Activated CD4-positive, alpha-beta memory T cell treated with anti-CD3 and anti-CD28 coated beads for 36 hours (primary cell): ENCODE data around the gene CMTM4. TPM values are rescaled to one million over a fixed set of nuclear protein-coding genes. Genes with fewer than 3 reads are reported as not detected.
"Not testable (repeated sequence)": the region's sequence is repeated elsewhere in the genome, so short reads cannot be mapped to it uniquely, and the experiment has no call there.

Source experiments
- CTCF ChIA-PET: fragments of 350-600 bp; sonication (Branson Sonifier 250); formaldehyde crosslinking; loops from one replicate; lab custom pipeline; 2021; ENCODE audit warnings: antibody characterized with exemption, inconsistent platforms; lab: Charles Lee
- POLR2A ChIA-PET: fragments of 350-600 bp; sonication (Branson Sonifier 250); formaldehyde crosslinking; loops from one replicate; lab custom pipeline; 2021; ENCODE audit warnings: antibody characterized with exemption; lab: Charles Lee
- DNase-seq: peaks from one replicate; pipeline ENCODE4 v3.0.0-alpha.2; 2020
- H3K27ac Mint-ChIP-seq: one replicate; pipeline ENCODE4 v1.8.0; 2021; ENCODE audit warnings: mixed read lengths
- H3K27me3 Mint-ChIP-seq: one replicate; pipeline ENCODE4 v1.8.0; 2021; ENCODE audit warnings: mixed read lengths
- H3K36me3 Mint-ChIP-seq: one replicate; pipeline ENCODE4 v1.8.0; 2021; ENCODE audit warnings: mixed read lengths
- H3K4me1 Mint-ChIP-seq: one replicate; pipeline ENCODE4 v1.8.0; 2021; ENCODE audit warnings: low read depth, mixed read lengths
- H3K4me3 Mint-ChIP-seq: one replicate; pipeline ENCODE4 v1.8.0; 2021; ENCODE audit warnings: mild to moderate bottlenecking, mixed read lengths
- H3K9me3 Mint-ChIP-seq: one replicate; pipeline ENCODE4 v1.8.0; 2021; ENCODE audit warnings: mixed read lengths
- intact Hi-C: fragments of 100-400 bp; cut with micrococcal nuclease; formaldehyde crosslinking; loops from one replicate; pipeline ENCODE4 v1.15.1; 2023
- total RNA-seq, 2 experiments: library from RNA; stranded (reverse); gene quantifications; one replicate each; pipeline ENCODE4 v1.2.3, GENCODE V29; 2021

The CMTM4 gene
- total RNA-seq, 2 experiments from 2014 or later = 2.8 to 4.1 TPM

GRCh38 chr16:66596986-66597848 is 99.3 kb downstream of the CMTM4 start:
- peak; percentile 37 for DNase-seq
- Mint-ChIP-seq H3K27ac (peak overlapping the region; percentile 92), H3K36me3 (peaks cover 2% of the 10 kb centered on the region), H3K9me3 (peaks cover 9% of the 10 kb centered on the region), H3K27me3 (no peaks in the 10 kb centered on the region), H3K4me1 (peaks cover 34% of the 10 kb centered on the region), H3K4me3 (no peak overlapping the region)
- ChIA-PET POLR2A (interaction anchor here (1.0 to 1.2 kb wide), 2 partner anchors 33 to 75 kb away, joined by 3 to 4 read pairs; no protein-coding TSS in a partner anchor), CTCF (interaction anchor here (0.8 to 1.6 kb wide), 4 partner anchors 8 to 54 kb away, joined by 3 to 5 read pairs (median 3); partner anchors contain the start of gene CKLF)
- intact Hi-C loops = loop anchor here (2.0 kb wide), 1 partner anchor 74 kb away; no protein-coding TSS in a partner anchor

GRCh38 chr16:66596559-66596958 is 100.0 kb downstream of the CMTM4 start:
- Mint-ChIP-seq H3K27ac (peak overlapping the region; percentile 92), H3K4me1 (peaks cover 34% of the 10 kb centered on the region)
- not testable (repeated sequence) for DNase-seq, H3K36me3 Mint-ChIP-seq, H3K4me3 Mint-ChIP-seq, H3K27me3 Mint-ChIP-seq, H3K9me3 Mint-ChIP-seq
- ChIA-PET CTCF (interaction anchor here (0.8 to 0.9 kb wide), 2 partner anchors 12 to 33 kb away, joined by 3 read pairs; no protein-coding TSS in a partner anchor), POLR2A (interaction anchor here (1.2 kb wide), 1 partner anchor 32 kb away, joined by 3 read pairs; no protein-coding TSS in a partner anchor)
- intact Hi-C loops = loop anchor here (2.0 kb wide), 1 partner anchor 74 kb away; no protein-coding TSS in a partner anchor

GRCh38 chr16:66594739-66595138 is 101.8 kb downstream of the CMTM4 start:
- Mint-ChIP-seq H3K36me3 (no peaks in the 10 kb centered on the region), H3K27ac (no peak overlapping the region), H3K4me3 (no peak overlapping the region), H3K27me3 (no peaks in the 10 kb centered on the region), H3K9me3 (no peaks in the 10 kb centered on the region), H3K4me1 (peaks cover 43% of the 10 kb centered on the region)
- ChIA-PET CTCF (interaction anchor here (1.8 kb wide), 1 partner anchor 14 kb away, joined by 6 read pairs; no protein-coding TSS in a partner anchor), POLR2A (no interaction called here)
- intact Hi-C loops = no loop called here
- DNase-seq = no peak

GRCh38 chr16:66592814-66593213 is 103.7 kb downstream of the CMTM4 start:
- DNase-seq = no peak
- Mint-ChIP-seq H3K27me3 (no peaks in the 10 kb centered on the region), H3K9me3 (no peaks in the 10 kb centered on the region), H3K36me3 (no peaks in the 10 kb centered on the region), H3K4me3 (no peak overlapping the region), H3K27ac (no peak overlapping the region), H3K4me1 (peaks cover 40% of the 10 kb centered on the region)
- intact Hi-C loops = no loop called here
- ChIA-PET CTCF (interaction anchor here (0.8 kb wide), 1 partner anchor 30 kb away, joined by 3 read pairs; no protein-coding TSS in a partner anchor), POLR2A (no interaction called here)

- Mint-ChIP-seq H3K27me3 (no peaks in the 10 kb centered on the region), H3K4me1 (peaks cover 39% of the 10 kb centered on the region), H3K9me3 (no peaks in the 10 kb centered on the region), H3K27ac (no peak overlapping the region), H3K36me3 (no peaks in the 10 kb centered on the region), H3K4me3 (no peak overlapping the region)
- ChIA-PET CTCF (interaction anchor here (0.8 kb wide), 1 partner anchor 29 kb away, joined by 3 read pairs; no protein-coding TSS in a partner anchor), POLR2A (no interaction called here)
- DNase-seq = no peak
- intact Hi-C loops = no loop called here
These were observed 104.3 kb downstream of the CMTM4 start for GRCh38 chr16:66592241-66592640.

- CTCF ChIA-PET = interaction anchor here (0.7 to 2.8 kb wide), 10 partner anchors 11 to 286 kb away, joined by 3 to 28 read pairs (median 14); partner anchors contain the start of genes CMTM2 and CMTM3
- Mint-ChIP-seq H3K27me3 (no peaks in the 10 kb centered on the region), H3K27ac (no peak overlapping the region), H3K4me3 (no peak overlapping the region), H3K36me3 (no peaks in the 10 kb centered on the region), H3K9me3 (no peaks in the 10 kb centered on the region), H3K4me1 (peaks cover 32% of the 10 kb centered on the region)
- intact Hi-C loops = loop anchor here (2.0 kb wide), 1 partner anchor 14 kb away; the partner anchor contains the start of gene CMTM3
- DNase-seq = no peak
- POLR2A ChIA-PET = interaction anchor here (0.6 to 1.2 kb wide), 3 partner anchors 12 to 40 kb away, joined by 3 to 5 read pairs (median 4); no protein-coding TSS in a partner anchor
These were observed 105.5 kb downstream of the CMTM4 start for GRCh38 chr16:66591018-66591417.

- DNase-seq = peak; percentile 43
- Mint-ChIP-seq H3K4me3 (peak overlapping the region; percentile 64), H3K36me3 (no peaks in the 10 kb centered on the region), H3K4me1 (peaks cover 32% of the 10 kb centered on the region), H3K27me3 (no peaks in the 10 kb centered on the region), H3K27ac (peak overlapping the region; percentile 28), H3K9me3 (no peaks in the 10 kb centered on the region)
- intact Hi-C loops = loop anchor here (2.0 kb wide), 1 partner anchor 14 kb away; the partner anchor contains the start of gene CMTM3
- CTCF ChIA-PET = interaction anchor here (0.7 to 2.8 kb wide), 15 partner anchors 10 to 287 kb away, joined by 3 to 28 read pairs (median 4); partner anchors contain the start of genes CKLF, CMTM2, CMTM3 and NAE1
- POLR2A ChIA-PET = interaction anchor here (1.0 to 1.2 kb wide), 2 partner anchors 12 to 14 kb away, joined by 3 to 5 read pairs; no protein-coding TSS in a partner anchor
These were observed 106.2 kb downstream of the CMTM4 start for GRCh38 chr16:66590322-66590721.

- no peaks in the 10 kb centered on the region for H3K9me3 Mint-ChIP-seq
These were observed 107.4 kb downstream of the CMTM4 start for GRCh38 chr16:66588981-66589713.

GRCh38 chr16:66587881-66588600 is 108.5 kb downstream of the CMTM4 start:
- POLR2A ChIA-PET = no interaction called here
- no peak overlapping the region for H3K27ac Mint-ChIP-seq
- no peaks in the 10 kb centered on the region for H3K9me3 Mint-ChIP-seq
- no peak overlapping the region for H3K4me3 Mint-ChIP-seq
- H3K4me1 Mint-ChIP-seq = peaks cover 23% of the 10 kb centered on the region
- CTCF ChIA-PET = interaction anchor here (0.6 to 2.8 kb wide), 5 partner anchors 20 to 111 kb away, joined by 3 to 20 read pairs (median 15); no protein-coding TSS in a partner anchor
- H3K27me3 Mint-ChIP-seq = no peaks in the 10 kb centered on the region
- no peaks in the 10 kb centered on the region for H3K36me3 Mint-ChIP-seq
- intact Hi-C loops = loop anchor here (2.0 kb wide), 1 partner anchor 71 kb away; no protein-coding TSS in a partner anchor
- peak; percentile 7 for DNase-seq

More at GRCh38 chr16:66588981-66589713, 107.4 kb downstream of the CMTM4 start:
- Mint-ChIP-seq H3K27me3 (no peaks in the 10 kb centered on the region), H3K4me3 (peak overlapping the region; percentile 64), H3K27ac (peak overlapping the region; percentile 39), H3K4me1 (peaks cover 23% of the 10 kb centered on the region), H3K36me3 (no peaks in the 10 kb centered on the region)
- ChIA-PET CTCF (interaction anchor here (0.6 to 2.8 kb wide), 26 partner anchors 9 to 288 kb away, joined by 3 to 28 read pairs (median 5); partner anchors contain the start of genes CKLF, CMTM2, CMTM3 and NAE1), POLR2A (no interaction called here)
- peak; percentile 84 for DNase-seq
- intact Hi-C loops = loop anchor here (1.0 to 2.0 kb wide), 5 partner anchors 26 to 181 kb away; no protein-coding TSS in a partner anchor

GRCh38 chr16:66585481-66586239 is 110.9 kb downstream of the CMTM4 start:
- Mint-ChIP-seq H3K4me3 (no peak overlapping the region), H3K9me3 (no peaks in the 10 kb centered on the region), H3K27ac (no peak overlapping the region), H3K27me3 (peaks cover 4% of the 10 kb centered on the region), H3K36me3 (no peaks in the 10 kb centered on the region), H3K4me1 (peaks cover 21% of the 10 kb centered on the region)
- CTCF ChIA-PET = interaction anchor here (0.9 kb wide), 1 partner anchor 23 kb away, joined by 3 read pairs; no protein-coding TSS in a partner anchor
- intact Hi-C loops = no loop called here
- no peak for DNase-seq
- POLR2A ChIA-PET = interaction anchor here (0.6 kb wide), 1 partner anchor 17 kb away, joined by 3 read pairs; no protein-coding TSS in a partner anchor
